HepG2 (cell line): ENCODE results near the gene SLC23A2.

Source experiments
- ZNF253 ChIP-seq: sonication (generic); formaldehyde crosslinking; IDR thresholded peaks from 2 replicates; pipeline ENCODE4 v1.8.0; 2022; ENCODE audit warnings: mild to moderate bottlenecking, missing genetic modification reagents, borderline replicate concordance
- ZNF709 ChIP-seq: sonication (generic); formaldehyde crosslinking; IDR thresholded peaks from 2 replicates; pipeline ENCODE4 v1.5.0; 2020; ENCODE audit warnings: mild to moderate bottlenecking, missing genetic modification reagents

DNA sequence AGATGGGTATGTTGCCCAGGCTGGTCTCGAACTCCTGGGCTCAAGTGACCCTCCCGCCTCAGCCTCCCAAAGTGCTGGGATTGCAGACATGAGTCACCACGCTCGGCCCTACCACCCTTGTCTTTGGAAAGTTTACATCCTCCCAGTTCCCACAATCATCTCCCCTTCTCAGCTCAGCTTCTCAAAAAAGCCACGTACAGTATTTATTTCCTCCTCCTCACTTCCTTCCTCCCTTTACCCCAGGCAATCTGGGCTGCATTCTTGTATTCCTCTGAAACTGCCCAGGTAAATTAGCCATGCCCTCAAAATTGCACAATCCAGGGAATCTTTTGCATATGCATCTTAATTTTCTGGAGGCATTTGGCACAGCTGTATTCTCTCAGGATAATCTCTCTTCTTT, 7.4 kb upstream of the SLC23A2 start:
- TF ChIP-seq ZNF709 (CRISPR knock-in tag), result no peak
- no peak for TF ChIP-seq ZNF253 (CRISPR knock-in tag)
